GM19099 (cell line): ENCODE results near the gene TMF1.

Experiments
- POLR2A ChIP-seq: IDR thresholded peaks from 3 replicates; pipeline ENCODE4 v1.6.1; 2011; ENCODE audit warnings: low read depth; ENCODE audit not compliant: insufficient read length; ENCODE audit errors: extremely low read depth

The TMF1 gene

GRCh38 chr3:68984011-68984530 lies 68.1 kb downstream of the TMF1 start:
- no peak for TF ChIP-seq POLR2A

GRCh38 chr3:68977486-68978167 lies 74.5 kb downstream of the TMF1 start:
- no peak for TF ChIP-seq POLR2A

DNA sequence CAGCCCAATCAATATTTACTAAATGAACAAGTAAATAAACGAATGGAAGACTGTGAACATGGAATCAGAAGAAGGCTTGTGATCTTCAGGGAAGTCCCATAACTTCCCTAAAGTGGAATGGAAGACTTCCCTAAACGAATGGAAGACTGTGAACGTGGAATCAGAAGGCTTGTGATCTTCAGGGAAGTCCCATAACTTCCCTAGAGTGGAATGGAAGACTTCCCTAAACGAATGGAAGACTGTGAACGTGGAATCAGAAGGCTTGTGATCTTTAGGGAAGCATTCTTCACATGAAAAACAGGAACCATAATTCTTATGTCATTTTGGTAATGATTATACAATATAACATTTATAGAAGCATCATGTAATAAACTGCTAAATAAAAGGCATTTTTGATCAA lies 77.4 kb downstream of the TMF1 start:
- no peak for TF ChIP-seq POLR2A

DNA sequence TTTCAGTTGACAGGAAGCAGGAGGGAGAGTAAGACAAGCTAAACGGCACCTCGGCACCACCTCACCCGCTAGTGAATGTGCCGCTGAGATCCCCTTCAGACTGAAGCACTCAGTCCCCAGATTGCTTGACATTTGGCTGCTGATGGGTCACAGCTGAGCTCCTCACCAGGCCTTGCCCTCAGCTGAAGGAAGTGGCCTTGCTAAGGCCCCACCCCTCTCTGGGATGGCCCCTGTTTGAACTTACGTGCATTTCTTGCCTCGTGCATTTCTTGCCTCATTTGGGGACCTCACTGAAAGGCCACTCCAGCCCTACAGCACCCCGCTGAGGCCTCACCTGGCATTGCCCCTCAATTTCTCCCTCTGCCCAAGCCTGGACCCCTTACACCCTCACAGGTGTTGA lies 78.5 kb downstream of the TMF1 start:
- TF ChIP-seq POLR2A: no peak

GRCh38 chr3:68972358-68972979 lies 79.7 kb downstream of the TMF1 start:
- TF ChIP-seq POLR2A: no peak
